GM13976 (cell line): ENCODE measurements around the gene FNIP1.
"Not testable (repeated sequence)": the region's sequence is repeated elsewhere in the genome, so short reads cannot be mapped to it uniquely, and the experiment has no call there.

ENCODE experiments used
- DNase-seq: peaks from one replicate; pipeline ENCODE4 v3.0.0; 2012; ENCODE audit warnings: low spot score
- CTCF ChIP-seq: IDR thresholded peaks from 2 replicates; pipeline ENCODE4 v1.5.1; 2012; ENCODE audit warnings: borderline replicate concordance, mild to moderate bottlenecking; ENCODE audit not compliant: insufficient read depth; ENCODE audit errors: extremely low read depth, missing control alignments, control extremely low read depth
- in situ Hi-C: fragments of 300-500 bp; cut with MboI; formaldehyde crosslinking; loops from one replicate; pipeline ENCODE4 v1.12.0; 2022; ENCODE audit warnings: low sequenced_read_pairs, mixed read lengths, inconsistent platforms; ENCODE audit not compliant: unreplicated experiment

FNIP1 gene

GRCh38 chr5:131735393-131735792, 61.4 kb downstream of the FNIP1 start:
- in situ Hi-C loops: no loop called here
- TF ChIP-seq CTCF: no peak

GRCh38 chr5:131734939-131735338, 61.9 kb downstream of the FNIP1 start:
- DNase-seq, in situ Hi-C loops: not testable (repeated sequence)

More at GRCh38 chr5:131735393-131735792, 61.4 kb downstream of the FNIP1 start:
- DNase-seq: no peak

- in situ Hi-C loops, DNase-seq: not testable (repeated sequence)
Observed at GRCh38 chr5:131729292-131729691, 67.5 kb downstream of the FNIP1 start.

- in situ Hi-C loops, DNase-seq: not testable (repeated sequence)
Observed at GRCh38 chr5:131724089-131724488, 72.7 kb downstream of the FNIP1 start.

- no peak for DNase-seq
- TF ChIP-seq CTCF: no peak
- in situ Hi-C loops: no loop called here
Observed at GRCh38 chr5:131720714-131721113, 76.1 kb downstream of the FNIP1 start.

- no peak for TF ChIP-seq CTCF
- in situ Hi-C loops: no loop called here
- DNase-seq: no peak
Observed at GRCh38 chr5:131719564-131719963, 77.3 kb downstream of the FNIP1 start.

GRCh38 chr5:131718487-131719014, 78.3 kb downstream of the FNIP1 start:
- TF ChIP-seq CTCF: no peak
- in situ Hi-C loops: no loop called here
- DNase-seq: no peak

GRCh38 chr5:131717164-131717563, 79.7 kb downstream of the FNIP1 start:
- in situ Hi-C loops, DNase-seq: not testable (repeated sequence)

- TF ChIP-seq CTCF: no peak
- DNase-seq: no peak
- in situ Hi-C loops: no loop called here
Observed at GRCh38 chr5:131716650-131717049, 80.2 kb downstream of the FNIP1 start.
